Testis (tissue), 2 donors: Measurements from ENCODE around the gene PHGDH.

Source experiments
- POLR2A ChIP-seq: fragments of 450-650 bp; IDR thresholded peaks from one replicate; pipeline ENCODE4 v1.6.1; 2017; ENCODE audit warnings: antibody characterized with exemption, mild to moderate bottlenecking, moderate library complexity
- TF ChIP-seq, protein P1 (sequence below), 3 experiments: fragments of 450-650 bp in 2 of 3; fragments of 200-600 bp in 1 of 3; sonication (generic) in 1 of 3; IDR thresholded peaks; one replicate each; pipeline ENCODE4 v1.5.1; 2016 to 2019; ENCODE audit warnings: antibody characterized with exemption in 3 of 3, mild to moderate bottlenecking in 2 of 3, moderate library complexity in 1 of 3

DNA sequence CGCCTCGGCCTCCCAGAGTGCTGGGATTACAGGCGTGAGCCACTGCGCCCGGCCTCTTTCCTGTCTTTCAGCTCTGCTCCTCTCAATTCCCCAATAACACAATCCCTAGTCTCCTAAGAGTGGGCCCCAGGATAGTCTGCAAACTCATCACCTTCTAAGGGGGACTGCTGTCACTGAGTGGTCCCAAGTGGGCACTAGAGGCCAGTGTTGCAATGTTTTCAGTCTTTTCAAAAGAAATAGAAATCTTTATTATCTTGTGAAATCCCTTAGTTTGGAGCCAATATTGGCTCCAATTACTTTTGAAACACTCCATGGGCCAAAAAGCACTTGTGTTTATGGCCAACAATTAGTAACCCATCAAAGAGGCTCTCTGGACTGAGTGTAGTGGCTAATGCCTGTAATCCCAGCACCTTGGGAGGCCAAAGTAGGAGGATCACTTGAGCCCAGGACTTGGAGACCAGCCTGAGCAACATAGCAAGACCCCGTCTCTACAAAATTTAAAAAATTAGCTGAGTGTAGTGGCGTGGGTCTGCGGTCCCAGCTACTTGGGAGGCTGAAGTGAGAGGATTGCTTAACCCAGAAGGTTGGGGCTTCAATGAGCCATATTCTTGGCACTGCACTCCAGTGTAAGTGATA, 35.0 kb upstream of the PHGDH start:
- TF ChIP-seq, protein P1, sequence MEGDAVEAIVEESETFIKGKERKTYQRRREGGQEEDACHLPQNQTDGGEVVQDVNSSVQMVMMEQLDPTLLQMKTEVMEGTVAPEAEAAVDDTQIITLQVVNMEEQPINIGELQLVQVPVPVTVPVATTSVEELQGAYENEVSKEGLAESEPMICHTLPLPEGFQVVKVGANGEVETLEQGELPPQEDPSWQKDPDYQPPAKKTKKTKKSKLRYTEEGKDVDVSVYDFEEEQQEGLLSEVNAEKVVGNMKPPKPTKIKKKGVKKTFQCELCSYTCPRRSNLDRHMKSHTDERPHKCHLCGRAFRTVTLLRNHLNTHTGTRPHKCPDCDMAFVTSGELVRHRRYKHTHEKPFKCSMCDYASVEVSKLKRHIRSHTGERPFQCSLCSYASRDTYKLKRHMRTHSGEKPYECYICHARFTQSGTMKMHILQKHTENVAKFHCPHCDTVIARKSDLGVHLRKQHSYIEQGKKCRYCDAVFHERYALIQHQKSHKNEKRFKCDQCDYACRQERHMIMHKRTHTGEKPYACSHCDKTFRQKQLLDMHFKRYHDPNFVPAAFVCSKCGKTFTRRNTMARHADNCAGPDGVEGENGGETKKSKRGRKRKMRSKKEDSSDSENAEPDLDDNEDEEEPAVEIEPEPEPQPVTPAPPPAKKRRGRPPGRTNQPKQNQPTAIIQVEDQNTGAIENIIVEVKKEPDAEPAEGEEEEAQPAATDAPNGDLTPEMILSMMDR (IDR thresholded peaks at IDR 0.05), result peak in 1 of 3 experiments; percentile 16
- TF ChIP-seq POLR2A, result no peak
